Ureter (tissue), 1 donor: ENCODE measurements around the gene TUB. TPM values are rescaled to one million over a fixed set of nuclear protein-coding genes. Genes with fewer than 3 reads are reported as not detected.

Experiments
- DNase-seq: peaks from one replicate; pipeline ENCODE4 v3.0.0-alpha.2; 2020; ENCODE audit warnings: low spot score
- total RNA-seq: library from RNA; stranded (reverse); gene quantifications from one replicate; pipeline ENCODE4 v1.2.4, GENCODE V29; 2023
- donor health status: DM: yes; HTN: yes; CAD: no.

The TUB gene
- total RNA-seq, 1 donor from 2014 or later = 10.6 TPM

DNA sequence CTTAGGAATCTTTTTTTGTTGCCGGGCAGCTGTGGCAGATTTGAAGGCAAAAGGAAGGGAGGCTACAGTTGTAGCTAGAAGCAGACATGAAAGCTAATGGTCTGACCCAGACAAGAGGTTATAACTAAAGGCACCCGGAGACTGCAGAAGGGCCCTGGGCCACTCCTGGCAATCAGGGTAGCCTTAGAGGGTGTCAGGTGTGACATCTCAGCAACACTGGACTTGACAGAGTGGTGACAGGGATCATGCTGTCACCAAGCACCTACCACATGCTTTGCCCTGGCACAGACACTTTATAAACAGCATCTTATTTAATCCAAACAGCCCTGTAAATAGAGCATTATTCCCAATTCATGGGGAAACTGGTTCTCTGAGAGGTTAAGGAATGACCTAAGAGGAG is 25.7 kb downstream of the TUB start:
- DNase-seq = no peak

DNA sequence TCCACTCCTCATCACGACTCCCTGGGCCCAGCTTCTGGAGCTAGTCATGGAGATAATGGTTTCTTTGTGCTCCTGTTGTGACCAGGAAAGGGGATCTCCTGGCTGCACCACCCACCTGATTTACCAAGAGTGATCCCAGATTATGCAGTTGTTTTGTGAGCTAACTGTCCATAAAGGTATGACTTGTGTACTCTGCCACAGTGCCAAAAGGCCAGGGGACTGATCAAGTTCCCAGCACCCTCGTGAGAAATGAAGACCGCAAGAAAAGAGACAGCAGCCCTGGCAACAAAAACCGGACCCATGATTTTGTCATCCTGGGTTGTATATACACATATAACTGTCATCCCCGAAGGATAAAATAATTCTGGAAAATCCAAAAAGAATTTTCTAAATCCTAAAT is 26.6 kb downstream of the TUB start:
- DNase-seq = no peak

DNA sequence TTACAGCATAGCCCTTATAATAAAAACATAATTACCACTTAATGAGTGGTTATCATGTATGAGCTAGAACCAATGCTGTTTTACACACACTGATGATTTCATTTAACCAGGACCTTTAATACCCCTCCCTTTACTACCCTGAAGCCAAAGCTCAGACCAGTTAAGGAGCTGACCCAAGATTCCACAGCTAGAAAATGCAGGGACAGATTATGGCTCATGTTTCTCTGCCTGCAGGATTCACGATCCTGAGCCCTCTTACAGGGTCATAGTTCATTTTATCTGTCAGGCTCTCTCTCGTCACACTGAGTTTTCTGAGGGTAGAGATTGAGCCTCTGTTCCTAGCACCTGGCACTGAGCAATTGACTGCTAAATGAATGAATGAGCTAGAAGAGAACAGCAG is 27.4 kb downstream of the TUB start:
- DNase-seq = no peak

DNA sequence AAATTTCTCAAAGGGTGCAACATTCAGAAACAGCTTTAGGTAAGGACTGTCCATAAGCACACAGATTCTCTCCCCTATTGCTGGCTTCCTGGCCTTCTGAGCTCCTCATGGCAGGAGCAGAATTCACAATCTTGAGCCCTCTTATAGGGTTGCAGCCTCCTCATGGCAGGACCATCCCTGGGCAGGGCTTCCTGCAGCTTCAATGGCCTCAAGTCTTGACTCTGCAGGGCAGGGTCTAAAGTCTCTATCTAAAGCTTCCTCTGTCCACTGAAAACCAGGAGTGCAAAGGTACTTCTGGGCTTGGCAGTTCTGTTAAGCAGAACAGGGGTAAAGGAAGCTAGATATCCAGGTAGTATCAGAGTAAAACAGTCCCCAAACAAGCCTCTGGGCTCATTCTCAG is 28.7 kb downstream of the TUB start:
- no peak for DNase-seq

DNA sequence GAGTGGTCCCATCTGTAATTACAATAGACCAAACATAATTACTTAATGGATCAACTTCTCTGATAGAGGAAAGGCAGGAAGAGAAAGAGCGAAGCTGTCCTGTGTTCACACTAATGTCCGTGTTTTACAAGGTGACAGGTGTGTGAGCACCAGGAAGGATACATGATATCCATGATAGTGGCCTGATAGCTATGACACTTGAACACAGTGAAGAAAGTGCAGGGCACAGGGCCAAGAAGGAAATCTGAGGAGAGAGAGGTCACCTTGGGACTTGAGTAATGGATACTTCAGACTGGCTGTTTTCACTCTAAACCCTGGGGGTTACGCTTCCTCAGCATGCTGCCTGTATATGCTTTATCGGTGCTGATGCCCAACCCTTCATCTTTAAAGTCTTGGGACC is 29.4 kb downstream of the TUB start:
- DNase-seq = no peak

DNA sequence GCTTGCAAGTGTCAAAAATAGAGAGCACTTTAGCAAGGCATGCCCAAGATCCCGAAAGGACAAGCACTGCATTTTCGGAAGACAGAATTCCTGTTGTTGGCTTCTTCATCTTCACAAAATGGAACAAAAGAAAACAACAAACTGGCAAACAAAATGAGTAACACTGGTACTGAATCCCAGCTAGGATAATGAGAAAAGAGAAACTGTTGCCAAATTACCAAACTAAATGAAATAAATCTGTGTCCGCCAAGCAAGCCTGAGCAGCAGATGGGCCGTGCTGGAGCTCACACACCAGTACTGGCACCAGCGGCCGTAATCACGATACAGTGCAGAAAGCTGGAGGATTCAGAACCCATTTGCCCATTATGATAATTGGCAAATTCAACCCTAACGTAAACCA is 30.6 kb downstream of the TUB start:
- no peak for DNase-seq

DNA sequence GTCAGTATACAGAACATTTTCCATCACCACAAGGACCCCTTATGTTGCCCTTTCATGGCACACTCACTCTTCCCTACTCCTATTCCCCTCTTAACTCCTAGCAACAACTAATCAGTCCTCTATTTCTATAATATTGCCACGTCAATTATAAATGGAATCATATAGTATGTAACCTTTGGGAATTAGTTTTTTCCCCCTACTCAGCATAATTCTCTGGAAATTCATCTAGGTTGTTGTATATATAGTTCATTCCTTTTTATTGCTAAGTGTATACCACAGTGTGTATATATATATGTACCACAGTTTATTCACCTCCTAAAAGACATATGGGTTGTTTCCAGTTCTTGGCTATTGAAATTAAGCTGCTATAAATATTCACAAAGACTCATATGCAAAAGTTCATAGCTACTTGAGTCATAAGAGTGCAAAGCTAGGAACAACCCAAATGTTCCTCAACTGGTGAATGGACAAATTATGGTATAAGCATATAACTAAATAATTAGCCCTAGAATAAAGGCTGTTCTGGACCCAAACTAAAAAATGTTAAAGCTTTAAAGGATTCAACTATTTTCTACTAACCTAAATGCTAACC is 41.3 kb downstream of the TUB start:
- DNase-seq = no peak

DNA sequence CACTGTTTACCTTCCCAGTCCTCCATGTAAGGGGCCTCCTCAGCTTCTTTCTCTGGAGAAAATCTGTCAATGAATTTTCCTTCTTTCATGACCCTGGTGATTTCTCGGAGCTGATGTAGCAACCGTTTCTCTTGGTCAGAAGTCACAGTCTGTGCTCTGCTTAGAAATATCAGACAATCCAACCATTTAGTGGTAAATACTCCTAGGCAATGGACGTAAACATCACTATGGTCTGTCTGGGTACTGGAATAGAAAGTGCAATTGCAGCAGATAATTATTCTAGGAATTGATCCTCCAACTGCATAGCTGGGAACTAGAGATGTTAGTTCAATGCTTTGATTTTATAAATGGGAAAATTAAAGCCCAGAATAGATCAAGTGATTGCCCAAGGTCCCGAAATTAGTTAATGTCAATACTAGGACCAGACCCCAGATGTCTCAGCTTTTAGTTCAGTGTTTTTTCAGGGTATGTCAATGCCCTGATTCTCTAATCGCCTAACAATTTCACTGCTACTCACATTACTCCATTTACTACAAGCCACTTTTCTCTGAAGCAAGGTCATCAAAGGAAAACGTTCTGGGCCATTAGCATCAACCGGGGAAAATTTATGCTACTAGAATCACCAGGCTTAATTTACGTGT is 45.8 kb downstream of the TUB start:
- DNase-seq = no peak

DNA sequence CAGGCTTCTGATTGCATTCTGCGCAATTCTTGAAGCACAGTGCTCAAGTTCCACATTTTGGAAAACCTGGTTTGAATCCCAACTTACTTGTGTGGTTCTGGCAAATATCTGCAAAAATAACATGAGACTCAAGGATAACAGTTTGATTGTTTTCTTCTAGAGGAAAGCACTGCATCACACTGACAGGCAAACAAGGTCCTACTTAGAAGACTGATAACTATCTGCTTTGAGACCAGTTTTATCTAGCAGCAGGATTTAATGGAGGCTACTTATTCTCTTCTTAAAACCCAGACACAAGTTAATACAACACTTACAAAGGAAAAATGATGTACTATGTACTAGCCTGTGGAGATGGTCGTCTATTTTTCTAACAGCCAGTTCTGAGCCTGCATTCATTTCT is 46.4 kb downstream of the TUB start:
- no peak for DNase-seq

DNA sequence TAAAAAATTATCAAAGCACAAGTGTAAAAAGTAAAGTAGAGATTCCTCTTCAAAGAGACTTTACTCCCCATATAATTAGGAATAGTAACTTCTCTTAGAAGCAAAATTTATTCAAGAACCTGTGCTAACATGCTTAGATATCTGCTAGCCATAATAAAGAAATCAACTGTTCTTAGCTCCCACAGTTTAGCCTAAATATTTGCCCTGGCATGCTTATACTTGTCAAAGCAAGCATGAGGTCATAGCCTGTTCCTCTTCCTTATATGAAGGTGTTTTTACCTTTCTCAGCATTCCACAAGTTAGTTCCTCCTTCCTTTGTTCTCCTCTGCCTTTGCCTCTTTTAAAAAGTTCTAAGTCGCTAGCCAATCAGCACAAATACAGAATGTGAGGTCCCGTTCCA is 57.5 kb downstream of the TUB start:
- no peak for DNase-seq

DNA sequence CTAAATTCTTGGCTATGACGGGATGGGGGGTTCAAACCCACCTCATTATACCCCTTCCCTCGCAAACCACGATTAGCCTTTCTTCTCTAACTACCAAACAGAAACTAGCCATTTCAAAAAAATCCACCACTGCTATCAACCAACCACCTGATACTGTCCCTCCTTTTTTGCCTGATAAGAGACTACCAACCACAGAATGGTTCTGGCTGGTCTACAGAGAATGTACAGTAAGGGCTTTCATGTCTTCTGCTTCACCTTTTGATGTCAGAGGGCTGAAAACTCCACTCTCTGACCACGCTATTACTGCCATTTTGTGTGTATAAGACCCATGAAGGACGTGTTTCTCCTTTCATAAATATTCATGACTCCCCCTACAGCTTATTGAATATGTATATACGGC is 68.7 kb downstream of the TUB start:
- no peak for DNase-seq

Other genes with a start within 250 kb of the TUB start
- gene OR10A6, start 149.9 kb upstream of the TUB start, total RNA-seq = not detected
- not detected for gene OR10A3, start 139.5 kb upstream of the TUB start, total RNA-seq
- not detected for gene NLRP10, start 115.8 kb upstream of the TUB start, total RNA-seq
- gene EIF3F, start 93.9 kb upstream of the TUB start, total RNA-seq = 247 TPM
- 60.8 TPM for gene RIC3, start 87.8 kb downstream of the TUB start, total RNA-seq
- gene LMO1, start 182.7 kb downstream of the TUB start, total RNA-seq = not detected